Ishikawa (cell line): ENCODE measurements around the gene CDADC1.

Experiments
- CEBPB ChIP-seq: IDR thresholded peaks from 2 replicates; pipeline ENCODE4 v1.6.1; 2012
- CREB1 ChIP-seq: IDR thresholded peaks from 2 replicates; pipeline ENCODE4 v1.6.1; 2012; ENCODE audit warnings: low read depth
- EGR1 ChIP-seq: IDR thresholded peaks from 2 replicates; pipeline ENCODE4 v1.6.1; 2012
- EP300 ChIP-seq: IDR thresholded peaks from 2 replicates; pipeline ENCODE4 v1.6.1; 2012; ENCODE audit warnings: borderline replicate concordance
- FOXM1 ChIP-seq: IDR thresholded peaks from 2 replicates; pipeline ENCODE4 v1.6.1; 2012; ENCODE audit warnings: low read depth, borderline replicate concordance
- NFIC ChIP-seq: IDR thresholded peaks from 2 replicates; pipeline ENCODE4 v1.6.1; 2012
- RAD21 ChIP-seq: IDR thresholded peaks from 2 replicates; pipeline ENCODE4 v1.6.1; 2012; ENCODE audit warnings: low read depth
- TAF1 ChIP-seq: IDR thresholded peaks from 2 replicates; pipeline ENCODE4 v1.6.1; 2012; ENCODE audit warnings: low read depth, mild to moderate bottlenecking
- TCF12 ChIP-seq: IDR thresholded peaks from 2 replicates; pipeline ENCODE4 v1.6.1; 2012; ENCODE audit warnings: low read depth
- TEAD4 ChIP-seq: IDR thresholded peaks from 2 replicates; pipeline ENCODE4 v1.6.1; 2012
- USF1 ChIP-seq: IDR thresholded peaks from 2 replicates; pipeline ENCODE4 v1.6.1; 2012
- YY1 ChIP-seq: IDR thresholded peaks from 2 replicates; pipeline ENCODE4 v1.6.1; 2012; ENCODE audit warnings: low read depth
- ZBTB7A ChIP-seq: IDR thresholded peaks from 2 replicates; pipeline ENCODE4 v1.6.1; 2012; ENCODE audit warnings: low read depth
- TF ChIP-seq, protein P1 (sequence below): IDR thresholded peaks from 2 replicates; pipeline ENCODE4 v1.6.1; 2012; ENCODE audit warnings: low read depth, mild to moderate bottlenecking
- TF ChIP-seq, protein P2 (sequence below): IDR thresholded peaks from 2 replicates; pipeline ENCODE4 v1.6.1; 2012

Gene CDADC1

GRCh38 chr13:49248622-49249002 lies 887 bp downstream of the CDADC1 start:
- TF ChIP-seq YY1 (no peak), CEBPB (peak; percentile 48; the same call in 1 of the 2 replicates)

DNA sequence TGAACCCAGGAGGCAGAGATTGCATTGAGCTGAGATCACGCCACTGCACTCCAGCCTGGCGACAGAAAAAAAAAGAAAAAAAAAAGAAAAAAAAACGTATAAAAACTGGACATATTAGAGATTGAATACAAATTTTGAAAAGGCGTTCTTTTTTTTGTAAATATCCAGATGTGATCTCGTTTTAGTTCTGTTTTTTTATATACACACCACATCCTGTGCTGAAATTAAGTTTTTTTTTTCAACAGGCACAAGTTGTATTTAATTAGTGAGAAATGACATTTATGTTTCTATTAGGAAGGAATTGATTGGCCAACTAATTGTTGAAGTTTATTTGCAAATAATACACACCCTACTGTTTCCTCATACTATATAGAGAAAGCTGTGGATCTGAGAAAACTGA lies 3.6 kb downstream of the CDADC1 start:
- no peak for TF ChIP-seq FOXM1
- no peak for TF ChIP-seq USF1
- no peak for TF ChIP-seq CREB1
- TF ChIP-seq NFIC: no peak
- no peak for TF ChIP-seq EP300
- TF ChIP-seq CEBPB: no peak
- TF ChIP-seq YY1: no peak
- TF ChIP-seq, protein P1, sequence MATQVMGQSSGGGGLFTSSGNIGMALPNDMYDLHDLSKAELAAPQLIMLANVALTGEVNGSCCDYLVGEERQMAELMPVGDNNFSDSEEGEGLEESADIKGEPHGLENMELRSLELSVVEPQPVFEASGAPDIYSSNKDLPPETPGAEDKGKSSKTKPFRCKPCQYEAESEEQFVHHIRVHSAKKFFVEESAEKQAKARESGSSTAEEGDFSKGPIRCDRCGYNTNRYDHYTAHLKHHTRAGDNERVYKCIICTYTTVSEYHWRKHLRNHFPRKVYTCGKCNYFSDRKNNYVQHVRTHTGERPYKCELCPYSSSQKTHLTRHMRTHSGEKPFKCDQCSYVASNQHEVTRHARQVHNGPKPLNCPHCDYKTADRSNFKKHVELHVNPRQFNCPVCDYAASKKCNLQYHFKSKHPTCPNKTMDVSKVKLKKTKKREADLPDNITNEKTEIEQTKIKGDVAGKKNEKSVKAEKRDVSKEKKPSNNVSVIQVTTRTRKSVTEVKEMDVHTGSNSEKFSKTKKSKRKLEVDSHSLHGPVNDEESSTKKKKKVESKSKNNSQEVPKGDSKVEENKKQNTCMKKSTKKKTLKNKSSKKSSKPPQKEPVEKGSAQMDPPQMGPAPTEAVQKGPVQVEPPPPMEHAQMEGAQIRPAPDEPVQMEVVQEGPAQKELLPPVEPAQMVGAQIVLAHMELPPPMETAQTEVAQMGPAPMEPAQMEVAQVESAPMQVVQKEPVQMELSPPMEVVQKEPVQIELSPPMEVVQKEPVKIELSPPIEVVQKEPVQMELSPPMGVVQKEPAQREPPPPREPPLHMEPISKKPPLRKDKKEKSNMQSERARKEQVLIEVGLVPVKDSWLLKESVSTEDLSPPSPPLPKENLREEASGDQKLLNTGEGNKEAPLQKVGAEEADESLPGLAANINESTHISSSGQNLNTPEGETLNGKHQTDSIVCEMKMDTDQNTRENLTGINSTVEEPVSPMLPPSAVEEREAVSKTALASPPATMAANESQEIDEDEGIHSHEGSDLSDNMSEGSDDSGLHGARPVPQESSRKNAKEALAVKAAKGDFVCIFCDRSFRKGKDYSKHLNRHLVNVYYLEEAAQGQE: no peak
- TF ChIP-seq TEAD4: no peak

DNA sequence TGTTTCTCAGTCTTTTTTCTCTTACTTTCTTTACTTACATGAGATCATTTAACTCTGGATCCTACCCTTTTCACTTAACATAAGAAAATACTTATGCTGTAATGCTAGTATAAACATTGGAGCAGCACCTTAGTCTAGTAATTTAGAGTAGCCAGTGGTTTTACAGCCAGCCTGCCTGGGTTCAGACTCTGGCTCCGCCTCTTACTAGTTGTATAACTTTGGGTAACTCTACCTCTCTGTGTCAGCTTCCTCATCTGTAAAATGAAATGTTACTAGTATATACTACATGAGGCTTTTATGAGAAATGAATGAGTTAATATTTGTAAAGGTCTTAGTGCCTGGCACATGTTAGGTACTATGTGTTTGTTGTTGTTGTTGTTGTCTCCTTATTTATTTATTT lies 5.6 kb downstream of the CDADC1 start:
- no peak for TF ChIP-seq NFIC
- no peak for TF ChIP-seq TEAD4
- TF ChIP-seq, protein P2, sequence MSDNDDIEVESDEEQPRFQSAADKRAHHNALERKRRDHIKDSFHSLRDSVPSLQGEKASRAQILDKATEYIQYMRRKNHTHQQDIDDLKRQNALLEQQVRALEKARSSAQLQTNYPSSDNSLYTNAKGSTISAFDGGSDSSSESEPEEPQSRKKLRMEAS: no peak
- no peak for TF ChIP-seq EGR1
- TF ChIP-seq ZBTB7A: no peak
- no peak for TF ChIP-seq TCF12
- TF ChIP-seq USF1: no peak
- TF ChIP-seq, protein P1: no peak
- no peak for TF ChIP-seq YY1
- TF ChIP-seq EP300: no peak
- no peak for TF ChIP-seq RAD21
- no peak for TF ChIP-seq FOXM1

DNA sequence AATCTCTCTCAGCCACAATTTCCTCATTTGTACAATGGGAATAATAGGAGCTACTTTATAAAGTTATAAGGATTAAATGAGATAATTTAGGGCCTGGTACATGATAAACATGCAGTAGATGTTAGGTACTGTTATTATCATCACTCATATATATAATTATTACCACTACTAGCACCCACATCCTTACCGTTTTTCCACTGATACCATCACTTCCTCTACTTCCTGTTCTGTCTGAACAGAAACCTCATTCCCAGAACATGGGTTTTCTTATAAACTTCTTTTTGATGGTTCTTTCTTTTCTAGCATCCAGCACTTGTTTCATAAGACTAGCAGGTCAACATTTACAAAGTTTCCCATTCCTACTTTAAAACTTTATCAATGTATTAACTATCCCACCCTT lies 6.3 kb downstream of the CDADC1 start:
- TF ChIP-seq NFIC: no peak
- TF ChIP-seq, protein P2: no peak
- TF ChIP-seq USF1: no peak
- no peak for TF ChIP-seq EP300
- no peak for TF ChIP-seq TAF1

DNA sequence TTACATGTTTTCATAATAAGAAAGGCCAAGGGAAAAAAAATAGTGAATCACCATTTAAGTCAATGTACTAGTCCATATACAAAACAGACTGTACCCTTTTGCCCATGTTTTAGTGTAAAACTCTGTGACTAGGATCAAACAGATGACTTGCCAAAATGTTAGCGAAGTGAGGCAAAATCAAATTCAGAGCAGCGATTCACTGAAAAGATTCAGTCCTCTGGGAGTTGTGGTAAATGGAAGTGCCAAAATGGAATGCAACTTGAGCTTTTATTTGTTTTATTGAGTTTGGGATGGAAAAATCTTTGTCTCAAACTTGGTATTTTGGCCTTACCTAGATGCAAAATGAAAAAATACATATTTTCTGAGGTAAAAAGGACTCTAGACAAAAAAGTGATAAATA lies 9.1 kb downstream of the CDADC1 start:
- no peak for TF ChIP-seq EGR1
- no peak for TF ChIP-seq ZBTB7A
- TF ChIP-seq, protein P1: no peak
- TF ChIP-seq FOXM1: no peak
- TF ChIP-seq, protein P2: no peak
- TF ChIP-seq CEBPB: no peak
- TF ChIP-seq USF1: no peak
- no peak for TF ChIP-seq TEAD4
- TF ChIP-seq CREB1: no peak
- TF ChIP-seq RAD21: no peak
- TF ChIP-seq TAF1: no peak
- no peak for TF ChIP-seq YY1
